Tibial artery (tissue), 4 donors: ENCODE data around the gene ALKBH5.

ENCODE experiments used
- DNase-seq, 2 donors: peaks; one replicate each; pipeline ENCODE4 v3.0.0-alpha.2; 2019
- H3K27ac ChIP-seq, 2 donors: fragments of 200-600 bp; sonication (generic) in 1 of 2; 1 replicate in 1 of 2; 2 replicates in 1 of 2; pipeline ENCODE4 v1.5.1; 2018 to 2019; ENCODE audit warnings: mild to moderate bottlenecking in 1 of 2
- H3K27me3 ChIP-seq, 2 donors: fragments of 200-600 bp; sonication (generic) in 1 of 2; one replicate each; pipeline versions ENCODE4 v1.5.1 to v1.6.0; 2016 to 2019
- H3K36me3 ChIP-seq, 3 donors: fragments of 200-600 bp; sonication (generic) in 2 of 3; one replicate each; pipeline ENCODE4 v1.5.1; 2016 to 2019; ENCODE audit warnings: mild to moderate bottlenecking in 2 of 3
- H3K4me1 ChIP-seq, 4 donors: fragments of 200-600 bp; sonication (generic) in 2 of 4; 1 replicate in 3 of 4; 2 replicates in 1 of 4; pipeline ENCODE4 v1.5.1; 2016 to 2019
- H3K4me3 ChIP-seq, 2 donors: fragments of 200-600 bp; sonication (generic) in 1 of 2; 1 replicate in 1 of 2; 2 replicates in 1 of 2; pipeline ENCODE4 v1.5.1; 2018 to 2019; ENCODE audit warnings: mild to moderate bottlenecking in 2 of 2
- H3K9me3 ChIP-seq, 3 donors: fragments of 200-600 bp; sonication (generic) in 1 of 3; one replicate each; pipeline ENCODE4 v1.5.1; 2016 to 2019
- intact Hi-C: fragments of 100-400 bp; cut with DNase I; formaldehyde crosslinking; loops from one replicate; pipeline ENCODE4 v1.15.0; 2023; ENCODE audit warnings: low total_unique reads
- TF ChIP-seq, protein P1 (sequence below), 2 experiments: fragments of 200-600 bp in 1 of 2; fragments of 450-650 bp in 1 of 2; IDR thresholded peaks; one replicate each; pipeline ENCODE4 v1.5.1; 2017 to 2019; ENCODE audit warnings: antibody characterized with exemption in 2 of 2, mild to moderate bottlenecking in 1 of 2, moderate library complexity in 1 of 2

ALKBH5 gene

DNA sequence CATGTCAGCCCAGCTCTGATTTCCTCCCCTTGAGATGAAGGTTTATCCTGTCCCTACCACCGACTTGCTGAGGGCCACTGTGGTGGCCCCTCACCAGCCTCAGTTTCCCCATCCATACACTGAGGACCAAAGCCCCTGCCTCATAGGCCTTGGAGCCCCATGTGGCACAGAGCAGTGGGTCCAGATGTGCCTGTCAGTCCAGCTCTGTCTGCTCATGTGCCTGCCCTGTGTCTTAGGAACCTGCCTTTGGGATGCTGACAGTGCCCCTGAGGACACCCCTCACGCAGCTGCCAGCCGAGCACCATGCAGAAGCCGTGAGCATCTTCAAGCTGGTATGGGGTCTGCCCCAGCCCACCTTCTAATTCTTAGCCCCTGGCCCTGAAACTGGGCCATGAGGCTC lies 39.4 kb upstream of the ALKBH5 start:
- Histone ChIP-seq H3K27me3 (peaks cover 0 to 46% of the 10 kb centered on the region in 2 donors), H3K27ac (no peak overlapping the region), H3K36me3 (no peaks in the 10 kb centered on the region), H3K4me1 (peaks cover 0 to 4% (median 0%) of the 10 kb centered on the region in 4 donors), H3K9me3 (no peaks in the 10 kb centered on the region), H3K4me3 (no peak overlapping the region)
- TF ChIP-seq, protein P1, sequence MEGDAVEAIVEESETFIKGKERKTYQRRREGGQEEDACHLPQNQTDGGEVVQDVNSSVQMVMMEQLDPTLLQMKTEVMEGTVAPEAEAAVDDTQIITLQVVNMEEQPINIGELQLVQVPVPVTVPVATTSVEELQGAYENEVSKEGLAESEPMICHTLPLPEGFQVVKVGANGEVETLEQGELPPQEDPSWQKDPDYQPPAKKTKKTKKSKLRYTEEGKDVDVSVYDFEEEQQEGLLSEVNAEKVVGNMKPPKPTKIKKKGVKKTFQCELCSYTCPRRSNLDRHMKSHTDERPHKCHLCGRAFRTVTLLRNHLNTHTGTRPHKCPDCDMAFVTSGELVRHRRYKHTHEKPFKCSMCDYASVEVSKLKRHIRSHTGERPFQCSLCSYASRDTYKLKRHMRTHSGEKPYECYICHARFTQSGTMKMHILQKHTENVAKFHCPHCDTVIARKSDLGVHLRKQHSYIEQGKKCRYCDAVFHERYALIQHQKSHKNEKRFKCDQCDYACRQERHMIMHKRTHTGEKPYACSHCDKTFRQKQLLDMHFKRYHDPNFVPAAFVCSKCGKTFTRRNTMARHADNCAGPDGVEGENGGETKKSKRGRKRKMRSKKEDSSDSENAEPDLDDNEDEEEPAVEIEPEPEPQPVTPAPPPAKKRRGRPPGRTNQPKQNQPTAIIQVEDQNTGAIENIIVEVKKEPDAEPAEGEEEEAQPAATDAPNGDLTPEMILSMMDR (IDR thresholded peaks at IDR 0.05), result no peak
- DNase-seq, result no peak
- intact Hi-C loops, result no loop called here

DNA sequence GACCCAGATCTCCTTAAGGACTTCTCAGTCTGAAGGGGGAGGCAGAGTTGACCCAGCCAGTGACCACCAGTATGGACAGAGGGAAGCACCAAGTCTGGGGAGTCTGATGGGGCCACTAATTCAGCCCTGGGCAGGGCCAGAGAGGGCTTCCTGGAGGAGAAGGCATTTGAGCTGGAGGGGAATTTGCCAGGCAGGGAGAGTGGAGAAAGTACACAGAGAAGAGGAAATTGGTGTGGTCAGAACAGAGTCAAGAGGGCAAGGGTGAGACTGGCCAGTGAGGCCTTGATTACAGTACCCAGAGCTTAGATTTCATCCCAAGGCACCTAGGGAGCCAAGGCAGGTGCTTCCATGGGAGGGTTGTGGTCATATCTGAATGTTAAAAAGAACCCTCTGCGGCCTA lies 38.8 kb upstream of the ALKBH5 start:
- no peaks in the 10 kb centered on the region for H3K36me3 ChIP-seq
- TF ChIP-seq, protein P1 (IDR thresholded peaks at IDR 0.05), result no peak
- no peak for DNase-seq
- no peak overlapping the region for H3K27ac ChIP-seq
- peaks cover 0 to 41% of the 10 kb centered on the region in 2 donors for H3K27me3 ChIP-seq
- H3K9me3 ChIP-seq, result no peaks in the 10 kb centered on the region
- H3K4me3 ChIP-seq, result no peak overlapping the region
- H3K4me1 ChIP-seq, result peaks cover 0 to 4% (median 0%) of the 10 kb centered on the region in 4 donors
- intact Hi-C loops, result no loop called here

DNA sequence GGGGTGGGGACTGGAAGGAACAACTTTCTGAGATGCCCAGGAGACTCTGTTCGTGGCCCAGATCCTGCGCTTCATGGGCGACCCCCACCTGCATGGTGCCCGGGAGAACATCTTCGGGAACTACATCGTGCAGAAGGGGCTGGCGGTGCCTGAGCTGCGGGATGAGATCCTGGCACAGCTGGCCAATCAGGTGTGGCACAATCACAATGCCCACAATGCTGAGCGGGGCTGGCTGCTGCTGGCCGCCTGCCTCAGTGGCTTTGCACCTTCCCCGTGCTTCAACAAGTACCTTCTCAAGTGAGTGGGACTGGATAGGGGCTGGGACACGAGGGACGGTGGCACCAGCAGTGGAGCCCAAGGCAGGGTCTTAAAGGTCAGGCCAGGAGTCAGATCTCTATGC lies 37.8 kb upstream of the ALKBH5 start:
- H3K9me3 ChIP-seq, result no peaks in the 10 kb centered on the region
- H3K36me3 ChIP-seq, result no peaks in the 10 kb centered on the region
- no peak for DNase-seq
- H3K27ac ChIP-seq, result no peak overlapping the region
- TF ChIP-seq, protein P1 (IDR thresholded peaks at IDR 0.05), result no peak
- H3K4me1 ChIP-seq, result peaks cover 0 to 3% (median 0%) of the 10 kb centered on the region in 4 donors
- intact Hi-C loops, result no loop called here
- no peak overlapping the region for H3K4me3 ChIP-seq
- peaks cover 0 to 36% of the 10 kb centered on the region in 2 donors for H3K27me3 ChIP-seq

DNA sequence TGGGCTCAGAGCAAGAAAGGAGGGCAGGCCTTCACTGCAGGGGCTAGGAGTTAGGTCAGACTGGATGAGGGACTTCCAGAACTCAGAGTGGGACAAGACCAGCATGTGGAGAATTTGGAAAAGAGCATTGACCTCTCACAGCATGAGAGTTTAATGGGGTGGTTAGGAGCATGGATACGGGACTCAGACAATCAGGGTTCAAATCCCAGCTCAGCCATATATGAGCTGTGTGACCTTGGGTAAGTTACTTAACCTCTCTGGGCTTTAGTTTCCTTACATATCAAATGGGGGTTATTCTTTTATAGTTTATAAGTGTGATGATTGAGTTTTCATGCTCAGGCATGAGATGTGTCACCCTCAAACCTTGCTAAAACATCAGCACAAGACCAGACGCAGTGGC lies 37.4 kb upstream of the ALKBH5 start:
- intact Hi-C loops, result no loop called here
- Histone ChIP-seq H3K9me3 (no peaks in the 10 kb centered on the region), H3K27ac (no peak overlapping the region), H3K4me1 (no peaks in the 10 kb centered on the region), H3K4me3 (no peak overlapping the region), H3K36me3 (no peaks in the 10 kb centered on the region), H3K27me3 (peaks cover 0 to 33% of the 10 kb centered on the region in 2 donors)
- no peak for DNase-seq
- TF ChIP-seq, protein P1 (IDR thresholded peaks at IDR 0.05), result no peak

DNA sequence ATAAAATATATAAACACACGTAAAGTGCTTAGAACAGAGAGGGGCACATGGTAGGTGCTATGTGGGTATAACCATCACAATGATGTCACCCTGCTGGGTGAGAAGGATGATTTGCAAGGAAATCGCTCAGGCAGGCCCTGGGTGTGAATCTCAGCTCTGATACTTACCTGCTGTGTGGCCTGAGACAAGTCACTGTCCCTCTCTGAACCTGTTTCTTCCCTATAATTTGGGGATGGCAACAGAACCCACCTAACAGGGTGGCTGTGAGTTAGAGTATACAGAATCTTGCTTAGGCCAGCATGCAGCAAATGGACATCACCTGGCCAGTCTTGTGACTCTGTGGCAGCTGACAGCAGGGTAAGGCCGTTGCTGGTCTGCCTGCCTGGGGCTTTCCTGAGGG lies 36.6 kb upstream of the ALKBH5 start:
- intact Hi-C loops, result no loop called here
- Histone ChIP-seq H3K27me3 (peaks cover 0 to 26% of the 10 kb centered on the region in 2 donors), H3K4me3 (no peak overlapping the region), H3K36me3 (no peaks in the 10 kb centered on the region), H3K27ac (no peak overlapping the region), H3K9me3 (no peaks in the 10 kb centered on the region), H3K4me1 (no peaks in the 10 kb centered on the region)
- TF ChIP-seq, protein P1 (IDR thresholded peaks at IDR 0.05), result no peak
- no peak for DNase-seq

DNA sequence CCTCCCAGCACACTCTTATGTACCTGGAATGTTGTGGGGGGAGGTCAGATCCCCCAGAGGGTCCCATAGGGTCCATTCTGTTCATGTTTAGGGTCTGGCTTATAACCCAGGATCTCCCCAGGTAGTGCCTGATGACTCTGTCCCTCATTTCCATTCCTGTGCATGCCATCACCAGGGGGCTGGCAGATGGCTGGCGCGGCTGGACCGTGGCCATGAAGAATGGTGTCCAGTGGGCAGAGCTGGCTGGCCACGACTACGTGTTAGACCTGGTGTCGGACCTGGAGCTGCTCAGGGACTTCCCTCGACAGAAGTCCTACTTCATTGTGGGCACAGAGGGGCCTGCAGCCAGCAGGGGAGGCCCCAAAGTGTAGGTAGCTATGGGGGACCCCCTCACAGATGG lies 35.0 kb upstream of the ALKBH5 start:
- Histone ChIP-seq H3K4me1 (peaks cover 0 to 10% (median 9%) of the 10 kb centered on the region in 4 donors), H3K27ac (no peak overlapping the region), H3K9me3 (no peaks in the 10 kb centered on the region), H3K27me3 (peaks cover 0 to 10% of the 10 kb centered on the region in 2 donors), H3K4me3 (no peak overlapping the region), H3K36me3 (no peaks in the 10 kb centered on the region)
- no peak for DNase-seq
- intact Hi-C loops, result no loop called here
- TF ChIP-seq, protein P1 (IDR thresholded peaks at IDR 0.05), result no peak
